Neural crest cell (in vitro differentiated cells): ENCODE results near the gene SMIM33. TPM values are rescaled to one million over a fixed set of nuclear protein-coding genes. Genes with fewer than 3 reads are reported as not detected.

ENCODE experiments used
- DNase-seq: peaks from one replicate; pipeline ENCODE4 v3.0.0; 2021; ENCODE audit warnings: low read depth, mixed read lengths, low spot score
- H3K27ac Mint-ChIP-seq: one replicate; pipeline ENCODE4 v1.8.0; 2021; ENCODE audit warnings: mild to moderate bottlenecking, mixed read lengths; ENCODE audit not compliant: unreplicated experiment
- H3K27me3 Mint-ChIP-seq: 2 replicates; pipeline ENCODE4 v1.8.0; 2021; ENCODE audit warnings: low read depth, mild to moderate bottlenecking, mixed read lengths
- H3K36me3 Mint-ChIP-seq: 2 replicates; pipeline ENCODE4 v1.8.0; 2021; ENCODE audit warnings: low read depth, mild to moderate bottlenecking, mixed read lengths
- H3K4me1 Mint-ChIP-seq: 2 replicates; pipeline ENCODE4 v1.8.0; 2021; ENCODE audit warnings: mixed read lengths
- H3K4me3 Mint-ChIP-seq: one replicate; pipeline ENCODE4 v1.8.0; 2021; ENCODE audit warnings: mild to moderate bottlenecking, mixed read lengths
- H3K9me3 Mint-ChIP-seq: 2 replicates; pipeline ENCODE4 v1.8.0; 2021; ENCODE audit warnings: mixed read lengths
- CTCF ChIP-seq: fragments of 200-600 bp; sonication (generic); conservative IDR thresholded peaks from 2 replicates; pipeline ENCODE4 v1.5.0; 2021; ENCODE audit warnings: antibody characterized with exemption, mild to moderate bottlenecking
- total RNA-seq: library from RNA; stranded (reverse); gene quantifications from 2 replicates; pipeline ENCODE4 v1.2.1, GENCODE V29; 2021

The SMIM33 gene
- total RNA-seq, 1 donor from 2014 or later: not detected

- H3K36me3 Mint-ChIP-seq: no peaks in the 10 kb centered on the region
- H3K9me3 Mint-ChIP-seq: no peaks in the 10 kb centered on the region
- no peak for DNase-seq
- no peak for TF ChIP-seq CTCF
- H3K27me3 Mint-ChIP-seq: peaks cover 2% of the 10 kb centered on the region
- no peak overlapping the region for H3K27ac Mint-ChIP-seq
- no peaks in the 10 kb centered on the region for H3K4me1 Mint-ChIP-seq
- H3K4me3 Mint-ChIP-seq: no peak overlapping the region
These were observed 16.9 kb upstream of the SMIM33 start for GRCh38 chr5:139453683-139454567.

- no peaks in the 10 kb centered on the region for H3K4me1 Mint-ChIP-seq
These were observed 16.1 kb upstream of the SMIM33 start for GRCh38 chr5:139454568-139455290.

GRCh38 chr5:139456776-139457175 lies 14.0 kb upstream of the SMIM33 start:
- no peaks in the 10 kb centered on the region for H3K36me3 Mint-ChIP-seq

More at GRCh38 chr5:139454568-139455290, 16.1 kb upstream of the SMIM33 start:
- Mint-ChIP-seq H3K27ac (no peak overlapping the region), H3K27me3 (no peaks in the 10 kb centered on the region), H3K36me3 (no peaks in the 10 kb centered on the region), H3K9me3 (no peaks in the 10 kb centered on the region), H3K4me3 (no peak overlapping the region)
- no peak for TF ChIP-seq CTCF
- no peak for DNase-seq

GRCh38 chr5:139457241-139457640 lies 13.6 kb upstream of the SMIM33 start:
- H3K4me3 Mint-ChIP-seq: no peak overlapping the region
- H3K9me3 Mint-ChIP-seq: no peaks in the 10 kb centered on the region
- no peaks in the 10 kb centered on the region for H3K36me3 Mint-ChIP-seq
- no peak for TF ChIP-seq CTCF
- H3K4me1 Mint-ChIP-seq: peaks cover 12% of the 10 kb centered on the region
- H3K27ac Mint-ChIP-seq: no peak overlapping the region
- no peaks in the 10 kb centered on the region for H3K27me3 Mint-ChIP-seq
- DNase-seq: no peak

More at GRCh38 chr5:139456776-139457175, 14.0 kb upstream of the SMIM33 start:
- no peaks in the 10 kb centered on the region for H3K27me3 Mint-ChIP-seq
- H3K4me3 Mint-ChIP-seq: no peak overlapping the region
- H3K4me1 Mint-ChIP-seq: peaks cover 7% of the 10 kb centered on the region
- no peak for DNase-seq
- no peaks in the 10 kb centered on the region for H3K9me3 Mint-ChIP-seq
- H3K27ac Mint-ChIP-seq: peak overlapping the region; percentile 70
- TF ChIP-seq CTCF: no peak

DNA sequence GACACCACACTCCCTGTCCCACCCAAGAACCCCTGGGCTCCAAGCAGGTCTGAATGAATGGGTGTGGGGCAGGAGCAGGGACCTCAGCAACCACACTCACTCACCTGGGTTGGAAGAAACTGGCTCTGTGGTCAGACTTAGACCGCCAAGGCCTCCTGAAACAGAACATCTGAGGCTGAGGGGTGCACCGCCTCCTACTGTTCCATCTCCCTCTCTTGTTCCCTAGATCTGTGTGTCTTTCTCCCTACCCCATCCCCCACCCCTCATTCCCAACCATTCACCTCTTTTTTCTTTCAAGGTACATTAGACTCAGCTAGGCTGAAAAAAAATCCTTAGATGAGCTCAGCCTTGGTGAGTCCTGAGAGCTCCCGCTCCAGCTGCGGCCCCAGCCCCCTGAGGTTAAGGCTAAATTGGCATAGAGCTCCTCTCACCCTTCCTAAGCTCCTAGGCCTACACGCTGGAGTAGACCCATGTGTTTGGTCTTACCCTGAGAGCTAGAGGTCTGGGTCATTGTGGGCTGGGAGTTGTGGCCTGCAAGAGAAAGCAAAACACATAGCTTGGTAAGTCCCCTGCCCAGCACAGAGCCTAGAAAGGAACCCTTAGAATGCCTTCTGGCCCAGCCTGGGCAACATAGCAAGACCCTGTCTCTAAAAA lies 13.0 kb upstream of the SMIM33 start:
- H3K9me3 Mint-ChIP-seq: no peaks in the 10 kb centered on the region
- TF ChIP-seq CTCF: no peak
- H3K4me3 Mint-ChIP-seq: no peak overlapping the region
- DNase-seq: no peak
- no peak overlapping the region for H3K27ac Mint-ChIP-seq
- H3K27me3 Mint-ChIP-seq: no peaks in the 10 kb centered on the region
- H3K36me3 Mint-ChIP-seq: no peaks in the 10 kb centered on the region
- peaks cover 15% of the 10 kb centered on the region for H3K4me1 Mint-ChIP-seq
